A673 (cell line): Measurements from ENCODE around the gene PKP1. TPM values are rescaled to one million over a fixed set of nuclear protein-coding genes. Genes with fewer than 3 reads are reported as not detected.

ENCODE experiments used
- BruUV-seq: library from RNA; stranded (reverse); fragments of 400-500 nt; replicated peaks from 2 replicates; lab custom pipeline; 2021; lab: Mats Ljungman, UMichigan
- CTCF ChIA-PET: fragments of 300-600 bp; sonication (Branson Sonifier 250); formaldehyde crosslinking; loops from one replicate; lab custom pipeline; 2022; ENCODE audit warnings: antibody characterized with exemption; lab: Charles Lee
- POLR2A ChIA-PET: fragments of 300-600 bp; sonication (Branson Sonifier 250); formaldehyde crosslinking; loops from one replicate; lab custom pipeline; 2022; ENCODE audit warnings: antibody characterized with exemption; ENCODE audit not compliant: low non-redundant PET; lab: Charles Lee
- DNase-seq: peaks from one replicate; pipeline ENCODE4 v3.0.0-alpha.2; 2015; ENCODE audit warnings: low spot score
- H3K27ac ChIP-seq: fragments of 200-600 bp; sonication (generic); 2 replicates; pipeline ENCODE4 v1.5.1; 2016; ENCODE audit warnings: mixed run types, low read depth, mild to moderate bottlenecking, mixed read lengths, antibody characterized with exemption, low read length; ENCODE audit not compliant: poor library complexity, severe bottlenecking
- H3K27me3 ChIP-seq: fragments of 200-600 bp; sonication (generic); replicated peaks from 2 replicates; pipeline ENCODE4 v1.6.1; 2017; ENCODE audit warnings: mixed run types, low read depth, mild to moderate bottlenecking, mixed read lengths, antibody characterized with exemption, low read length; ENCODE audit not compliant: insufficient read depth, poor library complexity
- H3K36me3 ChIP-seq: fragments of 200-600 bp; sonication (generic); 2 replicates; pipeline ENCODE4 v1.6.1; 2016; ENCODE audit warnings: mixed run types, mild to moderate bottlenecking, mixed read lengths, antibody characterized with exemption, low read length; ENCODE audit not compliant: insufficient read depth, poor library complexity, severe bottlenecking
- H3K4me1 ChIP-seq: fragments of 200-600 bp; sonication (generic); 2 replicates; pipeline ENCODE4 v1.6.1; 2017; ENCODE audit warnings: mixed run types, mild to moderate bottlenecking, mixed read lengths, antibody characterized with exemption, low read length; ENCODE audit not compliant: insufficient read depth, poor library complexity, severe bottlenecking
- H3K4me3 ChIP-seq: fragments of 200-600 bp; sonication (generic); 2 replicates; pipeline ENCODE4 v1.5.1; 2016; ENCODE audit warnings: low read depth, mixed run types, mild to moderate bottlenecking, mixed read lengths, low read length; ENCODE audit not compliant: poor library complexity, severe bottlenecking
- H3K9me3 ChIP-seq: fragments of 200-600 bp; sonication (generic); 2 replicates; pipeline ENCODE4 v1.6.1; 2016; ENCODE audit warnings: mixed run types, low read depth, mild to moderate bottlenecking, mixed read lengths, antibody characterized with exemption, low read length; ENCODE audit not compliant: poor library complexity, severe bottlenecking
- EZH2 ChIP-seq: fragments of 200-600 bp; sonication (generic); IDR thresholded peaks from 2 replicates; pipeline ENCODE4 v1.6.1; 2017; ENCODE audit warnings: borderline replicate concordance, low read depth, mild to moderate bottlenecking, mixed read lengths, antibody characterized with exemption, low read length; ENCODE audit not compliant: poor library complexity, severe bottlenecking
- intact Hi-C: fragments of 100-400 bp; cut with micrococcal nuclease; formaldehyde crosslinking; loops from one replicate; pipeline ENCODE4 v1.10.0; 2022; ENCODE audit not compliant: unreplicated experiment
- total RNA-seq: library from RNA; stranded (reverse); gene quantifications from 2 replicates; pipeline ENCODE4 v1.2.3, GENCODE V29; 2021
- TF ChIP-seq, protein P1 (sequence below): fragments of 300-800, 200-600 bp; sonication (generic); conservative IDR thresholded peaks from 2 replicates; pipeline ENCODE4 v1.5.1; 2017; ENCODE audit warnings: low read depth, mild to moderate bottlenecking, antibody characterized with exemption, low read length, moderate library complexity, mixed read lengths

PKP1 gene
- total RNA-seq, 1 experiment from 2014 or later, result 535 TPM

DNA sequence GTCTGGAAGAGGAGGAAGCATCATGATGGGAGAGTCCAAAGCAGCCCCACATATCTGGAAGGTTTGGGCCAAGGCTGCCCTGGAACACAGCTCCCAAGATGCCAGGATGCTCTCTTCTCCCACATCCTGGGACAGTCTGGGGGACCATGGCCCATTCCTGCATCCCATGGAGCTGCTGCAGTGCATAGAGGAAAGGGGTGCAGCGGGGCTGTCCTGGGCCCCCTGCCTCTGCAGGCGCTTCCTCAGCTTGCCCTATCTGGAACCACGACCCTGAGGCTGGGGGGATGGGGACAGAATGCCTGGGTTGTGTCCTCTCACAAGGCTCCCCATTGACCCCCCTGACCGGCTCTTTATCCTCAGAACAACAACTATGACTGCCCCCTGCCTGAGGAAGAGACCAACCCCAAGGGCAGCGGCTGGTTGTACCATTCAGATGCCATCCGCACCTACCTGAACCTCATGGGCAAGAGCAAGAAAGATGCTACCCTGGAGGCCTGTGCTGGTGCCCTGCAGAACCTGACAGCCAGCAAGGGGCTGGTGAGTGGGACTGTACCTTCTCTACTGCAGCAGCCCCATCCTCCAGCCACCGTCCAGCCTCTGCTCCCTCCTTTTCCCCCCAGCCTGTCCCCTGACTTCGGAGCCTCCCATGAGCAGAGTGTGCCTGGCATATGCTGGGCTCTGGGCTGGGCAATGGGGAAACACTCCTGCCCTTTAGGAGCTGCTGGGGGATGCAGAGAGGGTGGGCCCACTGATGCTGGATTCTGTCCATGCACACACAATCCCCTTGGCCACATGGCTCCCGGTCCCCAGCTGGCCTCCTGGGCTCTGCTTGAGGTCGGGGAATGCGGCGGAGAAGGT, 39.6 kb downstream of the PKP1 start:
- H3K36me3 ChIP-seq, result peaks cover 100% of the 10 kb centered on the region
- no peaks in the 10 kb centered on the region for H3K27me3 ChIP-seq
- no peak for DNase-seq
- no peaks in the 10 kb centered on the region for H3K9me3 ChIP-seq
- no peak overlapping the region for H3K4me3 ChIP-seq
- intact Hi-C loops, result no loop called here
- CTCF ChIA-PET, result interaction anchor here (0.5 kb wide), 1 partner anchor 12 kb away, joined by 5 read pairs; no protein-coding TSS in a partner anchor
- H3K4me1 ChIP-seq, result peaks cover under 1% of the 10 kb centered on the region
- BruUV-seq, result no TSS peak
- H3K27ac ChIP-seq, result peak overlapping the region; percentile 44
- POLR2A ChIA-PET, result no interaction called here
- TF ChIP-seq, protein P1, sequence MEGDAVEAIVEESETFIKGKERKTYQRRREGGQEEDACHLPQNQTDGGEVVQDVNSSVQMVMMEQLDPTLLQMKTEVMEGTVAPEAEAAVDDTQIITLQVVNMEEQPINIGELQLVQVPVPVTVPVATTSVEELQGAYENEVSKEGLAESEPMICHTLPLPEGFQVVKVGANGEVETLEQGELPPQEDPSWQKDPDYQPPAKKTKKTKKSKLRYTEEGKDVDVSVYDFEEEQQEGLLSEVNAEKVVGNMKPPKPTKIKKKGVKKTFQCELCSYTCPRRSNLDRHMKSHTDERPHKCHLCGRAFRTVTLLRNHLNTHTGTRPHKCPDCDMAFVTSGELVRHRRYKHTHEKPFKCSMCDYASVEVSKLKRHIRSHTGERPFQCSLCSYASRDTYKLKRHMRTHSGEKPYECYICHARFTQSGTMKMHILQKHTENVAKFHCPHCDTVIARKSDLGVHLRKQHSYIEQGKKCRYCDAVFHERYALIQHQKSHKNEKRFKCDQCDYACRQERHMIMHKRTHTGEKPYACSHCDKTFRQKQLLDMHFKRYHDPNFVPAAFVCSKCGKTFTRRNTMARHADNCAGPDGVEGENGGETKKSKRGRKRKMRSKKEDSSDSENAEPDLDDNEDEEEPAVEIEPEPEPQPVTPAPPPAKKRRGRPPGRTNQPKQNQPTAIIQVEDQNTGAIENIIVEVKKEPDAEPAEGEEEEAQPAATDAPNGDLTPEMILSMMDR, result no peak
- no peak for TF ChIP-seq EZH2

GRCh38 chr1:201324306-201324705, 41.0 kb downstream of the PKP1 start:
- Histone ChIP-seq H3K9me3 (no peaks in the 10 kb centered on the region), H3K4me1 (no peaks in the 10 kb centered on the region), H3K4me3 (no peak overlapping the region), H3K27ac (peak overlapping the region; percentile 58), H3K36me3 (peaks cover 100% of the 10 kb centered on the region), H3K27me3 (no peaks in the 10 kb centered on the region)
- TF ChIP-seq, protein P1, result no peak
- TF ChIP-seq EZH2, result no peak
- CTCF ChIA-PET, result no interaction called here
- intact Hi-C loops, result no loop called here
- BruUV-seq, result no TSS peak
- no peak for DNase-seq
- POLR2A ChIA-PET, result no interaction called here

- no peak overlapping the region for H3K4me3 ChIP-seq
- POLR2A ChIA-PET, result no interaction called here
- no peaks in the 10 kb centered on the region for H3K9me3 ChIP-seq
- TF ChIP-seq EZH2, result no peak
- TF ChIP-seq, protein P1, result no peak
- CTCF ChIA-PET, result no interaction called here
- no peaks in the 10 kb centered on the region for H3K4me1 ChIP-seq
- H3K36me3 ChIP-seq, result peaks cover 100% of the 10 kb centered on the region
- H3K27ac ChIP-seq, result peak overlapping the region; percentile 58
- no TSS peak for BruUV-seq
- no peaks in the 10 kb centered on the region for H3K27me3 ChIP-seq
- DNase-seq, result no peak
- intact Hi-C loops, result no loop called here
Measured at GRCh38 chr1:201324821-201325677, 41.7 kb downstream of the PKP1 start.
